GM12874 (cell line): ENCODE measurements around the gene NUAK2.

ENCODE experiments used
- TF ChIP-seq, protein P1 (sequence below): IDR thresholded peaks from 2 replicates; pipeline ENCODE4 v1.5.1; 2011; ENCODE audit warnings: low read depth, mild to moderate bottlenecking, control low read depth, low read length, moderate library complexity; ENCODE audit not compliant: insufficient read depth

The NUAK2 gene

DNA sequence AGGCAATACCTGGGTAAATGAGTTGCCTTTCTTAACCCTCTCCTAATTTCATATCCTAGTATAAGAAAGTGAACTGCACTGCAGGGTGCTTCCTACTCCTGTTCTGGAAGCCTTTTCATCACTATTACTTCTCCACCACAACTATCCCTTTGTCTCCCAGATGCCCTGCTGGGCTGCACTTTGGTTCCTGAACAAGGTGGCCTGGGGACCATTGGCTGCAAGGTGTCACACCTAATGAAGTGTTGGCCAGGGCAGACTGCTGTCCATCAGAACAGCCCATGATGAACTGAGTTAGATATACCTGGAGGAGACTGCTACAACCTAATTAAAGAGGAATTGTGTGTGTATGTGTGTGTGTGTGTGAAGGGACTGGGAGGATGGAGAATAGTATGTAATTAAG, 37.0 kb upstream of the NUAK2 start:
- TF ChIP-seq, protein P1, sequence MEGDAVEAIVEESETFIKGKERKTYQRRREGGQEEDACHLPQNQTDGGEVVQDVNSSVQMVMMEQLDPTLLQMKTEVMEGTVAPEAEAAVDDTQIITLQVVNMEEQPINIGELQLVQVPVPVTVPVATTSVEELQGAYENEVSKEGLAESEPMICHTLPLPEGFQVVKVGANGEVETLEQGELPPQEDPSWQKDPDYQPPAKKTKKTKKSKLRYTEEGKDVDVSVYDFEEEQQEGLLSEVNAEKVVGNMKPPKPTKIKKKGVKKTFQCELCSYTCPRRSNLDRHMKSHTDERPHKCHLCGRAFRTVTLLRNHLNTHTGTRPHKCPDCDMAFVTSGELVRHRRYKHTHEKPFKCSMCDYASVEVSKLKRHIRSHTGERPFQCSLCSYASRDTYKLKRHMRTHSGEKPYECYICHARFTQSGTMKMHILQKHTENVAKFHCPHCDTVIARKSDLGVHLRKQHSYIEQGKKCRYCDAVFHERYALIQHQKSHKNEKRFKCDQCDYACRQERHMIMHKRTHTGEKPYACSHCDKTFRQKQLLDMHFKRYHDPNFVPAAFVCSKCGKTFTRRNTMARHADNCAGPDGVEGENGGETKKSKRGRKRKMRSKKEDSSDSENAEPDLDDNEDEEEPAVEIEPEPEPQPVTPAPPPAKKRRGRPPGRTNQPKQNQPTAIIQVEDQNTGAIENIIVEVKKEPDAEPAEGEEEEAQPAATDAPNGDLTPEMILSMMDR: no peak

DNA sequence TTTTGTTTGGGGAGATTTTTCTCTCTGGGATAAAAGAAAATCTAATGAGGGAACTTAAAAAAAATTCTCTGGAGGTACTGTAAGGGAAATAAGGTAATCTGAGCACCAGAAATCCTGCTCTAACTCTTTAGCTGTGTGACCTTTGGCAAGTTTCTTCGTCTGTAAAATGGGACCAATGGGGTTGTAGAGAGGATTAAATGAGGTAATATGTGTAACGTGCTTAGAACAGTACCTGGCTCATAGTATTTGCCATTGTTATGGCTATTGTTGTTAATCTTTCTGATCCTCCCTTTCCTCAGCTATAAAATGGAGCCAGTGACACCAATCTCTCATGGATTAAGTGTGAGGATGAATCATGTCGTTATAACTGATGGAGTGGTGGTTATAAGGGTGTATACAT, 36.0 kb upstream of the NUAK2 start:
- TF ChIP-seq, protein P1: no peak

DNA sequence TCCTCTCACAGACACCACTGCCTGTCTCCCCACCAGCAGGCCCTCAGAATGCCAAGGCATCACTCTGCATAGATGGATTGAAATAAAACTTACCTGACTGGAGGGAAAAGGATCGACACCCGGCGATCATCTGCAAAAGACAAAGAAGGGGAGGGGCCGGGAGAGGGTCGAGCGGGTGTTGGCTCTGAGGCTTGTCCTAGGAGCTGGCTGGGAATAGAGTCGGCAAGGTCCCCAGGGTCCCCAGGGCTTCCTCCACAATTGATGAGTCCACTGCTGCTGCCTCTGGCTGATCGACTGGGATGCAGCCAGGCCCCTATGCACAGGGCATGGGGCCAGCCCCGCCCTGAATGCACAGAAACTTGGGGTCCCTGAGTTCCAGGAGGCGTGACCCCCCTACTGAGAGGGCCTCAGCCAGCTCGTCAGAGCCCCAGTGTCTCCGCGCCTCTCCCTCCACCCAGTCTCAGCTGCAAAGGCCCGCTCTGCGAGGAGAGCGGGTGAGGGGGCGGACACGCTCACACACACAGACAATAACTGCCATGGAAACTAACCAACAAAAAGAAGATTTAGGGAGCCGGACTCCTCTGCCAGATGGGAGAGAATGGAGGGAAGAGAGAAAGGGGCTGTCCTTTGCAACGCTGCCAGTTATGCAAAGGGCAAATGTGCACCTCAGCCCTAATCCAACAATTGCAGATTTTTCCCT, 35.0 kb upstream of the NUAK2 start, which contains the start of gene KLHDC8A:
KLHDC8A (minus strand) TSS at position 483 of the 700 bp plus-strand sequence. CDS start 13,318 bp downstream, outside the sequence.
- TF ChIP-seq, protein P1: no peak

- TF ChIP-seq, protein P1: no peak
Observed at GRCh38 chr1:205355075-205355453, 33.5 kb upstream of the NUAK2 start.

GRCh38 chr1:205354259-205355074, 32.9 kb upstream of the NUAK2 start:
- TF ChIP-seq, protein P1: peak; percentile 77

DNA sequence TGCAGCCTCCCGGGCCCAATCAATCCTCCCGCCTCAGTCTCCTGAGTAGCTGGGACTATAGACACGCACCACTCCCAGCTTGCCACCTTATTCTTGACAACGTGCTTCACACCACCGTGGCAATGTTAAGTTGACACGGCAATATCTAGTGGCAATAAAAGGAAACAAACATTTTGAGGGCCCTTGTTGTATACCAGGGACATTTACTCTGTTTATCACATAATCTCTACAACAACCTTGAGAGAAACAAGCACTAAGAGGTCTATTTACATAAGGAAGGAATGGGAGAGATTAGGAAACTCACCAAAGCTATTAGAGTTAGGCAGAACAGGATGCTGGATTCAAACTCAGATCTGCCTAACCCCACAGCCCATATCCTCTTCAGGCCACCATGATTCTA, 32.1 kb upstream of the NUAK2 start:
- TF ChIP-seq, protein P1: no peak

- TF ChIP-seq, protein P1: no peak
Observed at GRCh38 chr1:205353191-205353590, 31.6 kb upstream of the NUAK2 start.
